A549 (cell line): ENCODE measurements around the gene FLNB.

Experiments
- POLR2A ChIP-seq: IDR thresholded peaks from 2 replicates; pipeline ENCODE4 v1.6.1; 2012; ENCODE audit warnings: mild to moderate bottlenecking, low read length
- ZFP36 ChIP-seq: fragments of 450-650 bp; IDR thresholded peaks from 2 replicates; pipeline ENCODE4 v1.6.1; 2014; ENCODE audit warnings: borderline replicate concordance; ENCODE audit not compliant: partially characterized antibody
- TF ChIP-seq, protein P1 (sequence below): fragments of >200 bp; sonication (Bioruptor Twin); formaldehyde crosslinking; IDR thresholded peaks from 3 replicates; pipeline ENCODE4 v1.5.1; 2016

DNA sequence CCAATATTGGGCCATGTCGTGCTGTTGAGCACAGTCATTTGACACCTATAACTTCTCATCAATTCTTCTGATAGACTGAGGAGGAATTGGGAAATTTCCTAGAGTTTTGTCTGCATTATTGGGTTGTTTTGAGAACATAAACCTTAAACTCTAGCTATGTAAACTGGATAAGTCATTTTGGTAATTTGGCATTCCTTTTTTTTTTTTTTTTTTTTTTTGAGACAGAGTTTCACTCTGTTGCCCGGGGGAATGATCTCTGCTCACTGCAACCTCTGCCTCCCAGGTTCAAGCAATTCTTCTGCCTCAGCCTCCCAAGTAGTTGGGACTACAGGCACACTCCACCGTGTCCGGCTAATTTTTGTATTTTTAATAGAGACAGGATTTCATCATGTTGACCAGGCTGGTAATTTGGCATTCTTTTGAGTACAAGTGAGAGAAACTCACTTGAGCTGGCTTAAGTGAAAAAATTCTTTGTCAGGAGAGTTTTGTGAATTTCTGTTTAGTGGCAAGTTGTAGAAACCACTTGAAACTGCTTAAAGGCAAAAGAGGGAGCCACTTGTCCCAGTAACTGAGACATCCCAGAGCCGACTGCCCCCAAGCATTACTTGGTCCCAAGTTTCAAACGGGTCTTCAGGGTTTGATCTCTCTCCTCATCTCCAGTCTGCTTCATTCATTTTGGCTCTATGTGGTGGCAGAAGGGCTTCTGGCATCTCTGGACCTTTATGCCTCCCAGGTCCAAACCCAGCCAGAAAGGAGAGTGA lies 34.9 kb downstream of the FLNB start:
- TF ChIP-seq, protein P1, sequence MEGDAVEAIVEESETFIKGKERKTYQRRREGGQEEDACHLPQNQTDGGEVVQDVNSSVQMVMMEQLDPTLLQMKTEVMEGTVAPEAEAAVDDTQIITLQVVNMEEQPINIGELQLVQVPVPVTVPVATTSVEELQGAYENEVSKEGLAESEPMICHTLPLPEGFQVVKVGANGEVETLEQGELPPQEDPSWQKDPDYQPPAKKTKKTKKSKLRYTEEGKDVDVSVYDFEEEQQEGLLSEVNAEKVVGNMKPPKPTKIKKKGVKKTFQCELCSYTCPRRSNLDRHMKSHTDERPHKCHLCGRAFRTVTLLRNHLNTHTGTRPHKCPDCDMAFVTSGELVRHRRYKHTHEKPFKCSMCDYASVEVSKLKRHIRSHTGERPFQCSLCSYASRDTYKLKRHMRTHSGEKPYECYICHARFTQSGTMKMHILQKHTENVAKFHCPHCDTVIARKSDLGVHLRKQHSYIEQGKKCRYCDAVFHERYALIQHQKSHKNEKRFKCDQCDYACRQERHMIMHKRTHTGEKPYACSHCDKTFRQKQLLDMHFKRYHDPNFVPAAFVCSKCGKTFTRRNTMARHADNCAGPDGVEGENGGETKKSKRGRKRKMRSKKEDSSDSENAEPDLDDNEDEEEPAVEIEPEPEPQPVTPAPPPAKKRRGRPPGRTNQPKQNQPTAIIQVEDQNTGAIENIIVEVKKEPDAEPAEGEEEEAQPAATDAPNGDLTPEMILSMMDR: no peak
- no peak for TF ChIP-seq POLR2A
- no peak for TF ChIP-seq ZFP36
